MM.1S (cell line): ENCODE results near the gene ANKH.

Source experiments
- DNase-seq: peaks from one replicate; pipeline ENCODE4 v3.0.0-alpha.2; 2015
- H2AFZ ChIP-seq: fragments of 300-600 bp; sonication (generic); 2 replicates; pipeline ENCODE4 v1.6.0; 2016; ENCODE audit warnings: antibody characterized with exemption, low read length
- H3F3A ChIP-seq: fragments of 300-600 bp; sonication (generic); 2 replicates; pipeline ENCODE4 v1.6.1; 2016; ENCODE audit warnings: mild to moderate bottlenecking, antibody characterized with exemption, low read length, moderate library complexity, mixed read lengths; ENCODE audit not compliant: insufficient read depth
- H3K27ac ChIP-seq: fragments of 300-600 bp; sonication (generic); 2 replicates; pipeline ENCODE4 v1.5.1; 2016; ENCODE audit warnings: mild to moderate bottlenecking, low read length
- H3K27me3 ChIP-seq: fragments of 300-600 bp; sonication (generic); replicated peaks from 2 replicates; pipeline ENCODE4 v1.6.0; 2016; ENCODE audit warnings: low read length; ENCODE audit not compliant: insufficient read depth
- H3K36me3 ChIP-seq: fragments of 300-600 bp; sonication (generic); replicated peaks from 2 replicates; pipeline ENCODE4 v1.6.1; 2016; ENCODE audit warnings: mild to moderate bottlenecking, low read length, mixed read lengths; ENCODE audit not compliant: insufficient read depth
- H3K4me1 ChIP-seq: fragments of 300-600 bp; sonication (generic); 2 replicates; pipeline ENCODE4 v1.6.1; 2016; ENCODE audit warnings: low read length, mixed read lengths
- H3K4me2 ChIP-seq: fragments of 300-600 bp; sonication (generic); 2 replicates; pipeline ENCODE4 v1.6.0; 2016; ENCODE audit warnings: low read depth, low read length
- H3K4me3 ChIP-seq: fragments of 300-600 bp; sonication (generic); 2 replicates; pipeline ENCODE4 v1.5.1; 2016; ENCODE audit warnings: low read length, mixed read lengths
- H3K79me2 ChIP-seq: fragments of 300-600 bp; sonication (generic); 2 replicates; pipeline ENCODE4 v1.6.1; 2016; ENCODE audit warnings: mixed run types, low read length, mixed read lengths
- H3K9ac ChIP-seq: fragments of 300-600 bp; sonication (generic); 2 replicates; pipeline ENCODE4 v1.6.1; 2016; ENCODE audit warnings: low read length, mixed read lengths
- H3K9me2 ChIP-seq: fragments of 300-600 bp; sonication (generic); replicated peaks from 2 replicates; pipeline ENCODE4 v1.6.1; 2016; ENCODE audit warnings: mild to moderate bottlenecking, low read length, mixed read lengths; ENCODE audit not compliant: insufficient read depth
- H3K9me3 ChIP-seq: fragments of 300-600 bp; sonication (generic); replicated peaks from 2 replicates; pipeline ENCODE4 v1.6.1; 2016; ENCODE audit warnings: mild to moderate bottlenecking, low read length, mixed read lengths; ENCODE audit not compliant: insufficient read depth
- H4K20me1 ChIP-seq: fragments of 300-600 bp; sonication (generic); 2 replicates; pipeline ENCODE4 v1.6.1; 2016; ENCODE audit warnings: mild to moderate bottlenecking, low read length, moderate library complexity, mixed read lengths; ENCODE audit not compliant: insufficient read depth
- CTCF ChIP-seq: fragments of 300-600 bp; sonication (generic); IDR thresholded peaks from 2 replicates; pipeline ENCODE4 v1.5.1; 2016; ENCODE audit warnings: antibody characterized with exemption, low read length, mixed read lengths
- EZH2 ChIP-seq: fragments of 300-600 bp; sonication (generic); optimal IDR thresholded peaks from 2 replicates; pipeline ENCODE3; 2017; ENCODE audit warnings: low read depth, mild to moderate bottlenecking, antibody characterized with exemption, low read length, mixed read lengths
- EZH2phosphoT487 ChIP-seq: fragments of 300-600 bp; sonication (generic); IDR thresholded peaks from 2 replicates; pipeline ENCODE4 v1.6.1; 2018; ENCODE audit warnings: antibody characterized with exemption, low read length

The ANKH gene

GRCh38 chr5:14734396-14734795 lies 137.2 kb downstream of the ANKH start:
- TF ChIP-seq CTCF, result no peak
- H2AFZ ChIP-seq, result no peak overlapping the region
- no peak overlapping the region for H3K4me2 ChIP-seq
- no peaks in the 10 kb centered on the region for H3K4me1 ChIP-seq
- H3K4me3 ChIP-seq, result no peak overlapping the region
- no peaks in the 10 kb centered on the region for H3K79me2 ChIP-seq
- no peak for DNase-seq
- no peaks in the 10 kb centered on the region for H4K20me1 ChIP-seq
- H3K9ac ChIP-seq, result no peak overlapping the region
- H3F3A ChIP-seq, result no peaks in the 10 kb centered on the region
- no peaks in the 10 kb centered on the region for H3K36me3 ChIP-seq
- no peak overlapping the region for H3K27ac ChIP-seq
- no peaks in the 10 kb centered on the region for H3K9me2 ChIP-seq
- H3K9me3 ChIP-seq, result no peaks in the 10 kb centered on the region
- H3K27me3 ChIP-seq, result no peaks in the 10 kb centered on the region

GRCh38 chr5:14733661-14734060 lies 137.9 kb downstream of the ANKH start:
- Histone ChIP-seq H4K20me1 (no peaks in the 10 kb centered on the region), H3K36me3 (no peaks in the 10 kb centered on the region), H3K4me1 (no peaks in the 10 kb centered on the region), H3K27me3 (no peaks in the 10 kb centered on the region), H3K27ac (no peak overlapping the region), H2AFZ (no peak overlapping the region), H3K9me2 (no peaks in the 10 kb centered on the region), H3K9me3 (no peaks in the 10 kb centered on the region), H3K4me3 (no peak overlapping the region), H3K4me2 (no peak overlapping the region), H3F3A (no peaks in the 10 kb centered on the region), H3K79me2 (no peaks in the 10 kb centered on the region), H3K9ac (no peak overlapping the region)
- no peak for DNase-seq
- no peak for TF ChIP-seq EZH2phosphoT487
- TF ChIP-seq CTCF, result no peak
- TF ChIP-seq EZH2, result no peak

- H3K9me3 ChIP-seq, result no peaks in the 10 kb centered on the region
- no peaks in the 10 kb centered on the region for H3K27me3 ChIP-seq
- no peak overlapping the region for H2AFZ ChIP-seq
- H3K27ac ChIP-seq, result no peak overlapping the region
- H4K20me1 ChIP-seq, result no peaks in the 10 kb centered on the region
- TF ChIP-seq EZH2 (no peak), CTCF (no peak), EZH2phosphoT487 (no peak)
- H3K4me3 ChIP-seq, result no peak overlapping the region
- no peaks in the 10 kb centered on the region for H3K79me2 ChIP-seq
- no peak overlapping the region for H3K9ac ChIP-seq
- no peaks in the 10 kb centered on the region for H3F3A ChIP-seq
- H3K36me3 ChIP-seq, result no peaks in the 10 kb centered on the region
- H3K9me2 ChIP-seq, result no peaks in the 10 kb centered on the region
- no peak for DNase-seq
- no peak overlapping the region for H3K4me2 ChIP-seq
- H3K4me1 ChIP-seq, result no peaks in the 10 kb centered on the region
These were observed 138.6 kb downstream of the ANKH start for GRCh38 chr5:14732991-14733390.

GRCh38 chr5:14730881-14731280 lies 140.7 kb downstream of the ANKH start:
- Histone ChIP-seq H2AFZ (no peak overlapping the region), H3K4me1 (no peaks in the 10 kb centered on the region), H3K27ac (no peak overlapping the region), H3F3A (no peaks in the 10 kb centered on the region), H4K20me1 (no peaks in the 10 kb centered on the region), H3K79me2 (no peaks in the 10 kb centered on the region), H3K4me2 (no peak overlapping the region), H3K27me3 (no peaks in the 10 kb centered on the region), H3K9ac (no peak overlapping the region), H3K9me3 (no peaks in the 10 kb centered on the region), H3K36me3 (no peaks in the 10 kb centered on the region), H3K9me2 (no peaks in the 10 kb centered on the region), H3K4me3 (no peak overlapping the region)
- TF ChIP-seq EZH2 (no peak), EZH2phosphoT487 (no peak), CTCF (no peak)
- no peak for DNase-seq
